CD4-positive, alpha-beta memory T cell (primary cell): ENCODE data around the gene CDX2. TPM values are rescaled to one million over a fixed set of nuclear protein-coding genes. Genes with fewer than 3 reads are reported as not detected.
A peak's percentile ranks its signal among the peaks of the same experiment; 100 is the strongest.

ENCODE experiments used
- CTCF ChIA-PET: fragments of 350-600 bp; sonication (Branson Sonifier 250); formaldehyde crosslinking; loops from one replicate; lab custom pipeline; 2021; ENCODE audit warnings: inconsistent platforms; ENCODE audit not compliant: partially characterized antibody; lab: Charles Lee
- POLR2A ChIA-PET: fragments of 350-600 bp; sonication (Branson Sonifier 250); formaldehyde crosslinking; loops from one replicate; lab custom pipeline; 2021; ENCODE audit not compliant: partially characterized antibody; lab: Charles Lee
- DNase-seq, 5 donors: peaks; one replicate each; pipeline versions ENCODE4 v3.0.0 to v3.0.0-alpha.2; 2020 to 2022; ENCODE audit warnings: mixed read lengths in 1 of 5
- H3K27ac ChIP-seq: one replicate; pipeline ENCODE4 v1.7.0; 2013; ENCODE audit warnings: low read depth, low read length
- H3K27me3 ChIP-seq: 2 replicates; pipeline ENCODE4 v1.7.0; 2013; ENCODE audit warnings: mild to moderate bottlenecking, low read length, moderate library complexity; ENCODE audit not compliant: insufficient read depth
- H3K36me3 ChIP-seq: 2 replicates; pipeline ENCODE4 v1.7.0; 2013; ENCODE audit warnings: mild to moderate bottlenecking, low read length, moderate library complexity; ENCODE audit not compliant: insufficient read depth
- H3K4me1 ChIP-seq: 2 replicates; pipeline ENCODE4 v1.7.0; 2013; ENCODE audit warnings: mild to moderate bottlenecking, low read length, moderate library complexity; ENCODE audit not compliant: insufficient read depth
- H3K4me3 ChIP-seq, 2 donors: one replicate each; pipeline ENCODE4 v1.7.0; 2013; ENCODE audit warnings: low read length in 2 of 2, mild to moderate bottlenecking in 1 of 2
- H3K9me3 ChIP-seq, 2 donors: one replicate each; pipeline ENCODE4 v1.7.0; 2013; ENCODE audit warnings: low read length in 2 of 2, control low read depth in 1 of 2; ENCODE audit not compliant: control insufficient read depth in 1 of 2
- H3K27ac Mint-ChIP-seq, 7 donors: one replicate each; pipeline ENCODE4 v1.8.0; 2020 to 2021; ENCODE audit warnings: mixed read lengths in 7 of 7, mild to moderate bottlenecking in 6 of 7, inconsistent platforms in 3 of 7, moderate library complexity in 3 of 7
- H3K27me3 Mint-ChIP-seq, 2 donors: one replicate each; pipeline ENCODE4 v1.8.0; 2020 to 2021; ENCODE audit warnings: mixed read lengths in 2 of 2
- H3K36me3 Mint-ChIP-seq, 2 donors: one replicate each; pipeline ENCODE4 v1.8.0; 2020 to 2021; ENCODE audit warnings: mixed read lengths in 2 of 2, inconsistent platforms in 1 of 2, mild to moderate bottlenecking in 1 of 2
- H3K4me1 Mint-ChIP-seq, 4 donors: one replicate each; pipeline ENCODE4 v1.8.0; 2020 to 2021; ENCODE audit warnings: mixed read lengths in 4 of 4, mild to moderate bottlenecking in 1 of 4
- H3K4me3 Mint-ChIP-seq, 8 donors: one replicate each; pipeline ENCODE4 v1.8.0; 2020 to 2021; ENCODE audit warnings: mixed read lengths in 8 of 8, mild to moderate bottlenecking in 7 of 8, moderate library complexity in 6 of 8, inconsistent platforms in 3 of 8
- H3K9me3 Mint-ChIP-seq, 8 donors: one replicate each; pipeline ENCODE4 v1.8.0; 2020 to 2021; ENCODE audit warnings: mixed read lengths in 8 of 8, mild to moderate bottlenecking in 5 of 8, inconsistent platforms in 3 of 8, moderate library complexity in 1 of 8
- intact Hi-C: fragments of 100-400 bp; cut with micrococcal nuclease; formaldehyde crosslinking; loops from one replicate; pipeline ENCODE4 v1.15.1; 2023
- polyA plus RNA-seq, 2 donors: library from polyadenylated mRNA; unstranded; fragments of 300-500 nt; fragmentation: Illumina TruSeq; gene quantifications; one replicate each; pipeline ENCODE4 v1.2.3, GENCODE V29; 2021
- total RNA-seq, 2 experiments: library from RNA; stranded (reverse); gene quantifications; one replicate each; pipeline ENCODE4 v1.2.3, GENCODE V29; 2021

CDX2 gene
- total and polyA plus RNA-seq, 4 experiments from 2014 or later, result not detected

DNA sequence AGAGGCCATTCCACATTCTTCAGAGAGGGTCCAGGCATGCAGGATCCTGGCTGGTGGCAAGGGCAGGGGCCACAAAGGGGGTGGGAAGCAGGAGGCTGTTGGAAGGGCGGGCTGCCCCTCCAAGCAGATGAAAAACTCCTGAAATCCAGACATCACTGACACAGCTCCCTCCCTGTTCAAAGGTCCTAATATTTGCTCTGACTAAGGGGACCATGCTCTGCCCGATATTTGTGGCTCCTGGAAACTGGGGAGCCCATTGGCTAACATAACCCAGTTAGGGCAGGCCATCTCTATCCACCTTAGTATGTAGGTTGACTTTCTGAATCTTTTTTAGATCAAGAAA lies 3.3 kb upstream of the CDX2 start:
- peaks cover 6 to 43% (median 15%) of the 10 kb centered on the region in 4 donors for H3K4me1 Mint-ChIP-seq
- H3K4me3 Mint-ChIP-seq, result no peak overlapping the region
- POLR2A ChIA-PET, result no interaction called here
- peaks cover 0 to 4% (median 0%) of the 10 kb centered on the region in 8 donors for H3K9me3 Mint-ChIP-seq
- CTCF ChIA-PET, result interaction anchor here (4.0 kb wide), 1 partner anchor 12 kb away, joined by 19 read pairs; no protein-coding TSS in a partner anchor
- Histone ChIP-seq H3K27me3 (peaks cover 32% of the 10 kb centered on the region), H3K4me3 (no peak overlapping the region), H3K4me1 (peaks cover 5% of the 10 kb centered on the region), H3K36me3 (no peaks in the 10 kb centered on the region), H3K27ac (no peak overlapping the region), H3K9me3 (no peaks in the 10 kb centered on the region)
- no peak overlapping the region for H3K27ac Mint-ChIP-seq
- intact Hi-C loops, result no loop called here
- DNase-seq, result no peak
- H3K27me3 Mint-ChIP-seq, result peaks cover 64% of the 10 kb centered on the region in 2 donors
- H3K36me3 Mint-ChIP-seq, result no peaks in the 10 kb centered on the region

DNA sequence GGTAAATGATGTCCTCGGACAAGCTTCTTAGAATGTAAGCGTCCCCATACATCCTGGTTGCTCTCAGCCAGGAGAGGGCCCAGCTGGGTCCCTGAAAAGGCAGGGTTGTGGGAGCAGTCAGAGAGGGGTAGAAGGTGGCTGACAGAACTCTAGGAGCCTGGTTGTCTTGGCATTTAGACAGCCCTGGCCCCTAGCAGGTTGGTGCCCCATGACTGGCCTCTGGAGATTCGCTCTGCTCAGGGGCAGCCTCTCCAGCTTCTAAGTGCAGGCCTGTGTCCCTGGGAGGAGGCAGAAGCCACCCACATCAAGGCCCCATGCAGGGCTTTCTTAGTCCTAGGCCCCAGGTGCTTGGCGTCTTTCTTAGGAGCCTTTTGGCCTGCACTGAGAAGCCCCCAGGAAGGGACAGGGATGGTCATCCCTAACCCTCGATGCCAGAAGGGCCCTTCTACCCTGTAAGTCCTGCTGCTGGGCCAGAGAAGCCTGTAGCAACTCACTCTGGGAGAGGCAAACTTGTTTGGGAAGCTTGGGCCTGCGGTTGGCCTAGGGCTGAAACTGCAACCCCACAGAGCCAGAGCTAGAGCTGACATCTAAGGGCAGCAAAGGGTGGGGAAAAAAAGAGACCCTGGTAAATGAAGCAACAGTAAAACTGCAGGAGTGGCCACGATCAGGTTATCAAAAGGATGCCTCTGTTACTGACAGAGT lies 2.8 kb upstream of the CDX2 start:
- H3K36me3 Mint-ChIP-seq, result no peaks in the 10 kb centered on the region
- H3K36me3 ChIP-seq, result no peaks in the 10 kb centered on the region
- H3K27ac Mint-ChIP-seq, result no peak overlapping the region
- no peak overlapping the region for H3K4me3 Mint-ChIP-seq
- peaks cover 5% of the 10 kb centered on the region for H3K4me1 ChIP-seq
- H3K4me1 Mint-ChIP-seq, result peaks cover 6 to 44% (median 18%) of the 10 kb centered on the region in 4 donors
- H3K9me3 ChIP-seq, result no peaks in the 10 kb centered on the region
- intact Hi-C loops, result no loop called here
- H3K4me3 ChIP-seq, result no peak overlapping the region
- ChIA-PET CTCF (interaction anchor here (1.4 kb wide), 1 partner anchor 12 kb away, joined by 3 read pairs; no protein-coding TSS in a partner anchor), POLR2A (no interaction called here)
- peaks cover 0 to 4% (median 0%) of the 10 kb centered on the region in 8 donors for H3K9me3 Mint-ChIP-seq
- peaks cover 63 to 69% of the 10 kb centered on the region in 2 donors for H3K27me3 Mint-ChIP-seq
- peaks cover 37% of the 10 kb centered on the region for H3K27me3 ChIP-seq
- no peak for DNase-seq
- no peak overlapping the region for H3K27ac ChIP-seq

DNA sequence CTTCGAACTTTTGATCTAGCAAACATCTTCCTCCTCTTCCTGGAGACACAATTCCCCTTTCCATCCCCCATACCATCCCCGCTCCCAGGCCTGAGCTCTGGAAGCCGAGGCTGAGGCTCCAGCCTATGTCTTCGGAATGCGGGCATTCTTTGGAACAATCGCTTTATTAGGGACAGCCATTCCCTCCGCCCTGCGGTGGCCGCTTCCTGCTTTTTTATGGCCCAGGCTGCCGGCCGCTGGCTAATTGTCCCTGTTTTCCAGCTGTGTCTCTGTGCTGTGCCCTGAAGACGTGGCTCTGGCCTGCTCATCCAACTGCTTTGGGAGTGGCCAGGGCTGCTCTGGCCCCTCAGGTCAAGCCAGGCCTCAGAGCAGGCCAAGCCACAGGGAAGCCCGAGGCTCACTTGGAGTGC lies 2.1 kb upstream of the CDX2 start:
- ChIA-PET POLR2A (no interaction called here), CTCF (interaction anchor here (1.4 kb wide), 1 partner anchor 13 kb away, joined by 3 read pairs; no protein-coding TSS in a partner anchor)
- Histone ChIP-seq H3K36me3 (no peaks in the 10 kb centered on the region), H3K9me3 (no peaks in the 10 kb centered on the region), H3K27me3 (peaks cover 37% of the 10 kb centered on the region), H3K4me1 (peaks cover 5% of the 10 kb centered on the region), H3K27ac (no peak overlapping the region), H3K4me3 (no peak overlapping the region)
- H3K4me1 Mint-ChIP-seq, result peaks cover 6 to 48% (median 18%) of the 10 kb centered on the region in 4 donors
- no peak for DNase-seq
- peaks cover 0 to 4% (median 0%) of the 10 kb centered on the region in 8 donors for H3K9me3 Mint-ChIP-seq
- no peak overlapping the region for H3K27ac Mint-ChIP-seq
- H3K36me3 Mint-ChIP-seq, result no peaks in the 10 kb centered on the region
- intact Hi-C loops, result no loop called here
- H3K27me3 Mint-ChIP-seq, result peaks cover 63 to 66% of the 10 kb centered on the region in 2 donors
- peak overlapping the region in 1 of 8 donors; percentile 48 for H3K4me3 Mint-ChIP-seq

DNA sequence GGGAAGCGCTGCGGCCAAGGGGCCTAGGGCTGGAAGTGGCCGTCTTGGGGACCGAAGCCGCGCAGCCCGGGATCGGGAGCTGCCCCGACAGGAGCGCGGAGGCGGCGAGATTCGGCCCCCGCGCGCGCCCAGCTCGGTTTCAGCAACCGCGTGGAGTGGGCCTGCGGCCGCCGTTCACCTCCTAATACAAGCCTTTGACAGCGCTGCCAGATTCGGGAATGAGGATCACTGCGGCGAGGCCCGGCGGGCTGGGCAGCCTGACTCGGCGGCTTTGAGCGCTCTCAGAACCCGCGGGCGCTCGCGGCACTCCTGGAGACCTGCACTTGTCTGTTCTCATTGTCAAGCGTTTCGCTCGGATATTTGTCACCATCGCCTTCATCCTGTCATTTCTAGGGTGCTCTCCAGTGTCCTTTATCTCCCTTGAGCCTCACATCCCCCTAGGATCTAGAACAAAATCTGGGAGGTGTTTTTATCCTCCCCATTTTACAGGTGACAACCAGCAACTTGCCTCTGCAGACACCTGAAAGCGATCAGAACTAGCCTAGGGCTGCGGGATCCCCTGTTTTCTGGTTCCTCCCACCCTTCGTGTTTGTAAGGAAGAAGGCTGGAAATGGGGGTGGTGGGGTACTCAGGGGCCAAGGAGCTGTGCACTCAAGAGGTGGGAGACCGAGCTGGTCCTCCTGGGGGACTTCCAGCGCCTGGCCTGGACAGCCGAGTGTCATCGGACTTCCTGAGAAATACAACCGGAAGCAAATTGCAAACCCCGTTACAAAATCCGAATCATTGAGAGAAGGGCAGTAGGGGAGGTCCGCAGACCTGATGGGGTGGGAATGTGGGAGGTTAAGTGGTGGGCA lies 1.5 kb upstream of the CDX2 start:
- Histone ChIP-seq H3K4me3 (no peak overlapping the region), H3K9me3 (no peaks in the 10 kb centered on the region), H3K36me3 (no peaks in the 10 kb centered on the region), H3K4me1 (peaks cover 5% of the 10 kb centered on the region), H3K27ac (no peak overlapping the region), H3K27me3 (peaks cover 39% of the 10 kb centered on the region)
- ChIA-PET POLR2A (no interaction called here), CTCF (interaction anchor here (1.0 to 1.4 kb wide), 3 partner anchors 9 to 13 kb away, joined by 3 read pairs; no protein-coding TSS in a partner anchor)
- Mint-ChIP-seq H3K36me3 (no peaks in the 10 kb centered on the region), H3K4me1 (peaks cover 6 to 48% (median 18%) of the 10 kb centered on the region in 4 donors), H3K27ac (no peak overlapping the region), H3K4me3 (peak overlapping the region in 2 of 8 donors; percentile 3 to 14), H3K9me3 (peaks cover 0 to 2% (median 0%) of the 10 kb centered on the region in 8 donors), H3K27me3 (peaks cover 64 to 68% of the 10 kb centered on the region in 2 donors)
- no peak for DNase-seq
- intact Hi-C loops, result no loop called here

DNA sequence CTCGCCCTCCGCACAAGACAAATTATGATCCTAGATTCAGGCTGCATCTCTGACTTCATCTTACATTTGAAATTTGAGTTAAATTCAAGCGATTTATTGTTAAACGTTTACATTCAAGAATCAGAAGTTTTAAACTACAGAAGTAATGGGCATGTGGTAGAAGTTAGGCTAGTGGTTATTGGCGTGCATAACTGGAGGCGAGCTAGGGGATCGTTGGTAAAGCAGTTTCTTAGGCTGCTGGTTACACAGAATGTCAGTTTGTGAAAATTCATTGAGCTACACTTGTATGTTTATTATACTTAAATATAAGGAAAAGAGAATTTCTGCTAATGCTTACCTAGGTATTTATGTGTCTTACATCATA lies 733 bp upstream of the CDX2 start:
- no peak overlapping the region for H3K27ac Mint-ChIP-seq
- peak overlapping the region in 2 of 8 donors; percentile 1 to 39 for H3K4me3 Mint-ChIP-seq
- H3K4me3 ChIP-seq, result no peak overlapping the region
- H3K36me3 Mint-ChIP-seq, result no peaks in the 10 kb centered on the region
- POLR2A ChIA-PET, result no interaction called here
- H3K27me3 Mint-ChIP-seq, result peaks cover 63 to 68% of the 10 kb centered on the region in 2 donors
- H3K4me1 Mint-ChIP-seq, result peaks cover 6 to 46% (median 18%) of the 10 kb centered on the region in 4 donors
- intact Hi-C loops, result no loop called here
- no peak for DNase-seq
- H3K9me3 ChIP-seq, result no peaks in the 10 kb centered on the region
- H3K9me3 Mint-ChIP-seq, result peaks cover 0 to 1% (median 0%) of the 10 kb centered on the region in 8 donors
- peaks cover 5% of the 10 kb centered on the region for H3K4me1 ChIP-seq
- no peak overlapping the region for H3K27ac ChIP-seq
- peaks cover 41% of the 10 kb centered on the region for H3K27me3 ChIP-seq
- no peaks in the 10 kb centered on the region for H3K36me3 ChIP-seq
- CTCF ChIA-PET, result interaction anchor here (1.0 kb wide), 2 partner anchors 8 to 14 kb away, joined by 3 read pairs; no protein-coding TSS in a partner anchor

DNA sequence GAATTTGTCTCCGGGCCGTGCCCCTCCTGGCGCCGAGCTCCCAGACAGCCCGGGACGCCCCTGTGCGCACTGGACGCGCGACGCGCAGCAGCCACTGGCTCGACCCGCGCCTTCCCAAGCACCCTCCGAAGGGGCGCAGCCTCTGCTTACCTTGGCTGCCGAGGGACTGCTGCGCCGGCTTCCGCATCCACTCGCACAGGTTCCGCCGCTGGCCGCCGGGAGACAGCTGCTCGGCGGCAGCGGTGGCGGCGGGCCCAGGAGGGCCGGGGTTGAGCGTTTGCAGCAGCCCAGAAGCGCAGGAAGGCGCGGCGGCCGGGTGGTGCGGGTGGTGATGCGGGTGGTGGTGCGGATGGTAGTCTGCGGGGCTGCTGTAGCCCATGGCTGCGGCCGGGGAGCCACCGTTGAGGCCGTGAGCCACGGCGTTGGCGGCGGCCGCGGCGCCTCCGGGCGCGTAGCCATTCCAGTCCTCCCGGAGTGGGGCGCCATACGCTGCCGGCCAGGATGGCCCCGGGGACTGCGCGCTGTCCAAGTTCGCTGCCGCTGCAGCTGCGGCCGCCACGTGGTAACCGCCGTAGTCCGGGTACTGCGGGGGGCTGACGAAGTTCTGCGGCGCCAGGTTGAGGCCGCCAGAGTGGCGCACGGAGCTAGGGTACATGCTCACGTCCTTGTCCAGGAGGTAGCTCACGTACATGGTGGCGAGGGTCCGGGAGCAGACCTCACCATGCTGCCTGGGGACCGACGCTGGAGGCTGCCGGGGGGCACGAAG lies 616 bp downstream of the CDX2 start:
- intact Hi-C loops, result no loop called here
- H3K9me3 ChIP-seq, result no peaks in the 10 kb centered on the region
- H3K27me3 ChIP-seq, result peaks cover 37% of the 10 kb centered on the region
- peaks cover 0 to 1% (median 0%) of the 10 kb centered on the region in 8 donors for H3K9me3 Mint-ChIP-seq
- ChIA-PET CTCF (interaction anchor here (1.5 kb wide), 1 partner anchor 138 kb away, joined by 3 read pairs; no protein-coding TSS in a partner anchor), POLR2A (no interaction called here)
- no peaks in the 10 kb centered on the region for H3K36me3 Mint-ChIP-seq
- H3K4me3 Mint-ChIP-seq, result peak overlapping the region in 2 of 8 donors; percentile 55 to 70
- H3K4me3 ChIP-seq, result no peak overlapping the region
- no peak overlapping the region for H3K27ac ChIP-seq
- peaks cover 8 to 46% (median 18%) of the 10 kb centered on the region in 4 donors for H3K4me1 Mint-ChIP-seq
- peaks cover 60 to 64% of the 10 kb centered on the region in 2 donors for H3K27me3 Mint-ChIP-seq
- no peaks in the 10 kb centered on the region for H3K36me3 ChIP-seq
- peaks cover 5% of the 10 kb centered on the region for H3K4me1 ChIP-seq
- no peak for DNase-seq
- H3K27ac Mint-ChIP-seq, result no peak overlapping the region
